ENCODE data around the gene CARD10.

GRCh38 chr22:37559521-37559900 is 40.3 kb upstream of the CARD10 start:
- TF ChIP-seq CTCF (IDR thresholded peaks at IDR 0.05 in 4 of 5, conservative IDR thresholded peaks at IDR 0.05 in 1 of 5) (no peak), POLR2A (IDR thresholded peaks at IDR 0.05) (no peak)
